ENCODE results near the gene ANO1.

- TF ChIP-seq, protein P1, sequence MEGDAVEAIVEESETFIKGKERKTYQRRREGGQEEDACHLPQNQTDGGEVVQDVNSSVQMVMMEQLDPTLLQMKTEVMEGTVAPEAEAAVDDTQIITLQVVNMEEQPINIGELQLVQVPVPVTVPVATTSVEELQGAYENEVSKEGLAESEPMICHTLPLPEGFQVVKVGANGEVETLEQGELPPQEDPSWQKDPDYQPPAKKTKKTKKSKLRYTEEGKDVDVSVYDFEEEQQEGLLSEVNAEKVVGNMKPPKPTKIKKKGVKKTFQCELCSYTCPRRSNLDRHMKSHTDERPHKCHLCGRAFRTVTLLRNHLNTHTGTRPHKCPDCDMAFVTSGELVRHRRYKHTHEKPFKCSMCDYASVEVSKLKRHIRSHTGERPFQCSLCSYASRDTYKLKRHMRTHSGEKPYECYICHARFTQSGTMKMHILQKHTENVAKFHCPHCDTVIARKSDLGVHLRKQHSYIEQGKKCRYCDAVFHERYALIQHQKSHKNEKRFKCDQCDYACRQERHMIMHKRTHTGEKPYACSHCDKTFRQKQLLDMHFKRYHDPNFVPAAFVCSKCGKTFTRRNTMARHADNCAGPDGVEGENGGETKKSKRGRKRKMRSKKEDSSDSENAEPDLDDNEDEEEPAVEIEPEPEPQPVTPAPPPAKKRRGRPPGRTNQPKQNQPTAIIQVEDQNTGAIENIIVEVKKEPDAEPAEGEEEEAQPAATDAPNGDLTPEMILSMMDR (IDR thresholded peaks at IDR 0.05) = no peak
- no peak for TF ChIP-seq POLR2A (IDR thresholded peaks at IDR 0.05)
Observed at GRCh38 chr11:70107756-70108155, 29.6 kb downstream of the ANO1 start.
